ENCODE data around the gene GNPAT.

GRCh38 chr1:231220801-231221200 is 20.2 kb upstream of the GNPAT start:
- TF ChIP-seq EZH2 (IDR thresholded peaks at IDR 0.05; ENCODE audit: insufficient read depth, poor library complexity, severe bottlenecking) (no peak), EZH2phosphoT487 (IDR thresholded peaks at IDR 0.05; ENCODE audit: insufficient read depth, low read depth) (no peak)
